Stimulated activated naive CD4-positive, alpha-beta T cell (primary cell): Measurements from ENCODE around the gene PTPRD.
"Not testable (repeated sequence)": the region's sequence is repeated elsewhere in the genome, so short reads cannot be mapped to it uniquely, and the experiment has no call there.

Source experiments
- DNase-seq, 6 experiments: peaks; one replicate each; lab custom pipeline; 2025; lab: John Stamatoyannopoulos, UW

PTPRD gene

GRCh38 chr9:9498128-9498527, 1114.7 kb downstream of the PTPRD start:
- DNase-seq = no peak

DNA sequence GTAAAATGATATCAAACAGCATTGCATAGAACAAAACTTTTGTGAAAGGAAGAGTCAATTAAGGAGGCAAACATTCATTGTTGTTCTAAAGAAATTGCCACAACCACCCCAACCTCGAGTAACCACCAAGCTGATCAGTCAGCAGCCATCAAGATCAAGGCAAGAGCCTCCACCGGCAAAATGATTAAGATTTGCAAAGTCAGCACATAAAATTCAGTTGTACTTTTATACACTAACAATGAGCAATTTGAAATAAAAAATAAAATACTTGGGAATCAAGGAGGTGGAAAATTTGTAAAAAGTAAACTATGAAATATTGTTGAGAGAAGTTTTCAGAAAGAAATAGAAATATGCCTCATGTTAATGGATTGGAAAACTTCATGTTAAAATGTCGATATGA, 1118.5 kb downstream of the PTPRD start:
- DNase-seq = no peak

- no peak for DNase-seq
Observed at GRCh38 chr9:9492506-9492905, 1120.3 kb downstream of the PTPRD start.

DNA sequence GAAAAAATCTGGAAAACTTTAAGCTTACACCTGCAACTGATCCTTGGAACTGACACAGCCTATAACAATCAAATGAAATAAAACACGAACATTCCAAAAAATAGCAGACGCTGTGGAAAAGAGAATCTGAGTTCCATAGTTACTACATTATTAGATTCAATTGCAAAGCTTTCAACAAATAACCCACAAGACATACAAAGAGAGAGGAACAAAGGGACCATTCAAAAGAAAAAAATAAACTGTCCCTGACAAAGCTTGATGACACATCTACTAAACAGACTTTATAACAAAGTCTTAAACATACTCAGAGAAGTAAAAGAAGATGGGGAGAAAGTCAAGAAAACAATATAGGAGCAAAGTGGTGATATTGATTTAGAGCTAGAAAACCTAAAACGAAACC, 1123.6 kb downstream of the PTPRD start:
- no peak for DNase-seq

DNA sequence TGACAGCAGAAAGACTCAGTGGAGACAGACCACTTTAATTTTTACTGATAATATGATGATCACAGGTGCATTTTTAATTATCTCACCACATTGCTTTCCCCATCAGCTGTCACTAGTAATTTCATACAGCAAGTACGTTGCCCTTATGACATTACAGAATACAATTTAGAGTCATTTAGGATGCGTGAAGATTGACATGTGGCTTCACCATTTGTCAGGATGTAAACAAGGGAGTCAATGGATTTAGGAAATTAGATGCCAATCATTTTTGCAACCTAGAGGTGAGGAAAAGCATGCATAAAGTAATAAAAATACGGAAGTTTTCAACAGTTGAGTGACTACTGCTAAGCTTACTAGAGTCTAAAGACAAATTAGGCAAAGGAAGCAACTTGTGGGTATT, 1129.6 kb downstream of the PTPRD start:
- no peak for DNase-seq

- no peak for DNase-seq
Observed at GRCh38 chr9:9478741-9479140, 1134.1 kb downstream of the PTPRD start.

GRCh38 chr9:9469271-9469670, 1143.5 kb downstream of the PTPRD start:
- no peak for DNase-seq

- not testable (repeated sequence) for DNase-seq
Observed at GRCh38 chr9:9441874-9442273, 1170.9 kb downstream of the PTPRD start.

GRCh38 chr9:9437641-9438040, 1175.2 kb downstream of the PTPRD start:
- DNase-seq = no peak

GRCh38 chr9:9426454-9426853, 1186.3 kb downstream of the PTPRD start:
- not testable (repeated sequence) for DNase-seq

DNA sequence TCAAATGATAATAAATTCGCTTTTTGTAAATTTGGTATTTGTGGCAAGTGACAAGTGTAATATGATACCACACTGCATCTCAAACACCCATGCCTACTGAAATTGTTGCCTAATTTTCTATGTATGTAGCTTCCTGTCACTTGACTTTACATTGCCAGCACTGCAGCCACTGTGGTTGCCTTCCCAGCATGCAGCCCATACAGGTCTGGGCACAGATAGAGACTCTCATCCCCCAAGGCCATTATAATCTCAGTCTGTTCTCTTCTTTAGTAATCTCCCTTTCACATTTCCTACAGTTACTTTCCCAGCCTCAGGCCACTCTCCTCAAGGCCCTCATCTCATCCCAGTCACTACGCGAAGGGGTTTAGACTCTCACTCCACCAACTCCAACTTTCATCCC, 1200.6 kb downstream of the PTPRD start:
- DNase-seq = no peak

GRCh38 chr9:9410736-9411135, 1202.1 kb downstream of the PTPRD start:
- DNase-seq = no peak

DNA sequence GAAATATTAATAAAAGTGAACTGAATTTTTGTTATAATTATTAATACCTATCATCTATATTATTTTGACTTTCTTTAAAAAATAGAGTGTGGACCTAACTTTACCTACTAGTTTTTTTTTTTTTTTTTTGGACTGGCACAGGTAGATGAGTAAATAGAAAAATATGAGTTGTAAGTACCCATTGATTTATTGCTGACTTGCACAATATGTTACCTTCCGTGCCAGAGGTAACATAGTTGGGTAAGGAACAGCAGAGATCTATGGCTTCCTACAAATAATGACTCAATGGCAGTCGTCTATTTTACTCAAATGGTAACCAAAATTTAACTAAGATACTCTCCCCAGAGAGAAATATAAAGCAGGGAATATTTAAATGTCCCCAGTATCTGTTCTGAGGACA, 1212.8 kb downstream of the PTPRD start:
- no peak for DNase-seq

- no peak for DNase-seq
Observed at GRCh38 chr9:9396518-9396917, 1216.3 kb downstream of the PTPRD start.

- DNase-seq = no peak
Observed at GRCh38 chr9:9395539-9395938, 1217.3 kb downstream of the PTPRD start.

DNA sequence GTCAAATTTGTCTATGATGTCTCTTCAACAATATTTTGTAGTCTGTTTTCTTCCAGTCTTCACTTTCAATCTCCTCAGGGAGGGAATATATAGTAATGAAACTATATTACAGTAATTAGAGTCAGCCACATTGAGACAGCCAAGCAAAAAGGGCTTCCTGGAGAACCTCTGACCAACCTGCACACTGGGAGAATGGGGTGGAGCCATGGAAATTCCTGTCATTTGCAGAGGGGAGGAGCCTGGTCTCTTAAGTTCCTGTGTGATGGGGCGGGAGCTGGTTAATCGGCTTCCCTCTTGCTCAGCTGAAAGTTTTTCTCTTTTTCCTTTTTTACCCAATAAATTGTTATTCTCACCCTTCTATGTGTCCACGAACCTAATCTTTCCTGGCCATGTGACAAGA, 1220.0 kb downstream of the PTPRD start:
- no peak for DNase-seq

- DNase-seq = no peak
Observed at GRCh38 chr9:9389904-9390303, 1222.9 kb downstream of the PTPRD start.

DNA sequence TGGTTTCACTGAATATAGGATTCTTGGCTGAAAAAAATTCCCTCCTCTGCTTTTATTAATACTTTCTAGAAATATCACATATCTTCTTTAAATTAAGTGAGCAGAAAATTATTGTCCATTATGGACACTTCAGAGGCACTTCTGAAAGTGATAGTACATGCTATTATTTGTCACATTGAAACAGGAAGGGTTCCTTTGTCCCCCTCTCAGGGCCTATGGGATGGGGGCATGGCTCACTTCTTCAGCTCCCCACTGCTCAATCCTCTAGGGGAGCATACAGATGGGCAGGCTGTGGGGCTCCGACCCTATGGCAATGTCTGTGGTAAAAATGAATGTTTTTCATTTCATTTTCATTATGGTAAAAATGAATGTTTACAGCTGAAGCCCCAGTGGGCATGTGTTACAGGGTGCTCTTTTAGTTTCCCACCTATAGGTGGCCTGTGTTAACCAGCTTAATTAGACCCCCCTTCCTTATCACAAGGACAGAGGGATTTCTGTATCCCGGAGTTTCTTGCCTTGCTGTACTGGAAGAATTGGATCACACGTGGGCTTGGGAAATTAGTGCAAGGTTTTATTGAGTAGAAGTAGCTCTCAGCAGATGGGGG, 1225.2 kb downstream of the PTPRD start:
- DNase-seq = no peak

- no peak for DNase-seq
Observed at GRCh38 chr9:9362332-9362731, 1250.5 kb downstream of the PTPRD start.

DNA sequence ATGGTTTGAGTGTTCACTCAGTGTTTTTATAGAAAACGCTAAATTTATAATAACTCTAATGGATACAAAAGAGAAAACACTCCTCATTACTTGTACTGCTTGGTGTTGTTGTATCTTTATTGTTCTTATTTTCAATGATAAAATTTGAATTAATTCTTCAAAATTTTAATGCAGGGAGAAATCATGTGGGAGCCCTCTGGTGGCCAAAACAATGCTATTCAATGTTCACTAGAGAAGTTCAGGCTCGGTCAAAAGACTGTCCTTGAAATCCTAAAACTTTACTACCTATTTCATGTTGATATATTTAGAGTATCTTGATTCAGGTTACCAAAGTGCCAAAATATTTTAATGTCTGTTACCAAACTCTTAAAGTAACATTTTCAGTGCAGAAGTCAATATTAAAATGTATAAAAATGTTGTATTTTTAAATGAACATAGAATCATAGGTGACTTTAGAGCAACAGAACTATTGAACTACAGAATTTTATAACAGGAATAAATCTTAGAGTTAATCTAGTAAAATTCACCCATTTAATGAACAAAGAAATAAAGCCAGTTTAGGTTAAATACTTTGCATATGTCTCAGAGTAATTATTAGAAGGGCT, 1259.8 kb downstream of the PTPRD start:
- no peak for DNase-seq

- DNase-seq = no peak
Observed at GRCh38 chr9:9341203-9341602, 1271.6 kb downstream of the PTPRD start.

- no peak for DNase-seq
Observed at GRCh38 chr9:9337129-9337528, 1275.7 kb downstream of the PTPRD start.

GRCh38 chr9:9326749-9327148, 1286.1 kb downstream of the PTPRD start:
- DNase-seq = no peak

DNA sequence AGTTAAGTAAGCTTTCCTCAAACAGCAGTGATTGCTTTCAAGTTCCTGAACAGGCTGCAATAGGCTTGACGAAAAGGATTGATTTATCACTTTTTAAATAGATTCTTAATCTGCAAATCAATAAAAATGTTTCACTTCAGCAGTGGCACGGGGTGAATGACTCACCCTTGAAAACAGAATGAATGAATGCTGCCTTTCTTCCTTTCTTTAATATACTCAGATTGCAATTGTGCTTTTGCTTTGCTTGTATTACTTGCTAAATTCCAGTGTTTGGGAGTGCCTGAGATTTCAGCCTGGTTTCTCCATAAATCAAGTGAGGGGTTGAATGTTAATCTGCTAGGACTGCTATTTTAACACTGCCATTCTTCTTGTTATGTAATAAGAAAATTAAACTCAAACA, 1293.8 kb downstream of the PTPRD start:
- no peak for DNase-seq
